ENCODE measurements around the gene MAPK8IP3. TPM values are rescaled to one million over a fixed set of nuclear protein-coding genes. Genes with fewer than 3 reads are reported as not detected.
A peak's percentile ranks its signal among the peaks of the same experiment; 100 is the strongest.

The MAPK8IP3 gene
- total RNA-seq, 2 experiments from 2014 or later: 290 to 297 TPM

DNA sequence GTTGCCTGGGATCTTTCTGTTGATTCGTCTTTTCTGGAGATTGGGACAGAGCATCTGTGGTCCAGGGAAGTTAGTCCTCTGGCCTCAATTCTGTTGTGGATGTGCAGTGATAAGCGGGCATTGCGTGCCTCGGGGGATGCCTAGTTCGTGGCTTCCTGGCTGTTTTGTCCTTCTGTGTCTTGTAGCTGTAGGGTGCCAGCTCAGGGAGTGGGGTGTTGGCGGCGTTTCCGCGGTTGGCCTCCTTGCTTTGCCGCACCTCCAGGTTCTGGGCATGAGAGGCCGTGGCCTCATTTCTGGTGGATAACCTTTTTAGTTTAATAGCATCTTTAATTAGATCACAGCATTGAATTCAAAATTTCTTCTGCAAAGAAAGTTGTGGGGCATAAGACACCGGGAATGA is 29.3 kb upstream of the MAPK8IP3 start:
- no peak for DNase-seq
- CTCF ChIA-PET: interaction anchor here (3.5 kb wide), 1 partner anchor 31 kb away, joined by 39 read pairs; the partner anchor contains the start of gene MAPK8IP3
- intact Hi-C loops (cut with DNase I, micrococcal nuclease): loop anchor here in 1 of 2 experiments (5.0 kb wide), 1 partner anchor 96 kb away; the partner anchor contains the start of genes EME2, MRPS34 and NME3
- Histone ChIP-seq H3K4me1 (ENCODE audit: insufficient read depth, low read length) (peaks cover 25% of the 10 kb centered on the region), H3K36me3 (ENCODE audit: insufficient read depth, low read length) (peaks cover 36% of the 10 kb centered on the region), H3K27ac (ENCODE audit: low read depth in 1 of 2, low read length in 2 of 2) (no peak overlapping the region), H3K27me3 (ENCODE audit: control insufficient read depth in 1 of 2, insufficient read depth in 2 of 2, low read length in 2 of 2) (no peaks in the 10 kb centered on the region), H3K9me3 (ENCODE audit: control insufficient read depth in 1 of 2, insufficient read depth in 1 of 2, low read length in 2 of 2) (no peaks in the 10 kb centered on the region), H3K4me3 (ENCODE audit: low read length) (no peak overlapping the region)
- peaks cover 31% of the 10 kb centered on the region for H3K4me1 Mint-ChIP-seq (ENCODE audit: low read depth)
- POLR2A ChIA-PET: interaction anchor here (2.0 to 2.6 kb wide), 2 partner anchors 30 to 66 kb away, joined by 15 to 67 read pairs; partner anchors contain the start of genes CRAMP1, IFT140 and MAPK8IP3
- no peaks in the 10 kb centered on the region for H3K9me3 Mint-ChIP-seq
- H3K27me3 Mint-ChIP-seq: no peaks in the 10 kb centered on the region
- H3K4me3 Mint-ChIP-seq: peak overlapping the region; percentile 83
- ATAC-seq (ENCODE audit: poor library complexity): no peak
- H3K27ac Mint-ChIP-seq: peak overlapping the region; percentile 63
- TF ChIP-seq, protein P1, sequence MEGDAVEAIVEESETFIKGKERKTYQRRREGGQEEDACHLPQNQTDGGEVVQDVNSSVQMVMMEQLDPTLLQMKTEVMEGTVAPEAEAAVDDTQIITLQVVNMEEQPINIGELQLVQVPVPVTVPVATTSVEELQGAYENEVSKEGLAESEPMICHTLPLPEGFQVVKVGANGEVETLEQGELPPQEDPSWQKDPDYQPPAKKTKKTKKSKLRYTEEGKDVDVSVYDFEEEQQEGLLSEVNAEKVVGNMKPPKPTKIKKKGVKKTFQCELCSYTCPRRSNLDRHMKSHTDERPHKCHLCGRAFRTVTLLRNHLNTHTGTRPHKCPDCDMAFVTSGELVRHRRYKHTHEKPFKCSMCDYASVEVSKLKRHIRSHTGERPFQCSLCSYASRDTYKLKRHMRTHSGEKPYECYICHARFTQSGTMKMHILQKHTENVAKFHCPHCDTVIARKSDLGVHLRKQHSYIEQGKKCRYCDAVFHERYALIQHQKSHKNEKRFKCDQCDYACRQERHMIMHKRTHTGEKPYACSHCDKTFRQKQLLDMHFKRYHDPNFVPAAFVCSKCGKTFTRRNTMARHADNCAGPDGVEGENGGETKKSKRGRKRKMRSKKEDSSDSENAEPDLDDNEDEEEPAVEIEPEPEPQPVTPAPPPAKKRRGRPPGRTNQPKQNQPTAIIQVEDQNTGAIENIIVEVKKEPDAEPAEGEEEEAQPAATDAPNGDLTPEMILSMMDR (IDR thresholded peaks at IDR 0.05): no peak
- H3K36me3 Mint-ChIP-seq (ENCODE audit: low read depth): peaks cover 38% of the 10 kb centered on the region

DNA sequence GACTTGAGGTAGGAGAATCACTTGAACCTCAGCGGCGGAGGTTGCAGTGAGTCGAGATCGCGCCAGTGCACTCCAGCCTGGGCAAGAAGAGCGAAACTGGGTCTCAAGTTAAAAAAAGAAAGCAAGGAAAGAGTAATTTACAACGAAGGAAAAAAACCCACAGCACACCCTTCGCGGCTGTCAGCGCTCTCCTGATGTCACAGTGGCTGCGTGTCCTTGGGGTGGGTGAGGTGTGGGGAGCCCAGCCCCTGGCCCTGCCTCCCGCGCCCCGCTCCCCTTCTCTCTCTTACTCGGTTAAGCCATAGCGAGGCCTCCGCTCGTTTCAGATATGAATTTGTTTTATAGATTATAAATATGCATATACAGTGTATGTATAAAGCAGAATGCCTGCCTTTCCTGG is 28.7 kb upstream of the MAPK8IP3 start:
- H3K4me1 Mint-ChIP-seq (ENCODE audit: low read depth): peaks cover 31% of the 10 kb centered on the region
- no peak overlapping the region for H3K27ac ChIP-seq (ENCODE audit: low read depth in 1 of 2, low read length in 2 of 2)
- ATAC-seq (ENCODE audit: poor library complexity) (no peak), DNase-seq (peak in 4 of 14 experiments; percentile 5 to 45 (median 23))
- peaks cover 25% of the 10 kb centered on the region for H3K4me1 ChIP-seq (ENCODE audit: insufficient read depth, low read length)
- peaks cover 32% of the 10 kb centered on the region for H3K36me3 Mint-ChIP-seq (ENCODE audit: low read depth)
- TF ChIP-seq, protein P1 (IDR thresholded peaks at IDR 0.05): no peak
- H3K9me3 Mint-ChIP-seq: no peaks in the 10 kb centered on the region
- ChIA-PET POLR2A (interaction anchor here (0.6 to 2.6 kb wide), 14 partner anchors 11 to 288 kb away, joined by 3 to 67 read pairs (median 5); partner anchors contain the start of genes CRAMP1, FAHD1, HAGH and IFT140), CTCF (interaction anchor here (3.5 kb wide), 1 partner anchor 30 kb away, joined by 39 read pairs; the partner anchor contains the start of gene MAPK8IP3)
- no peaks in the 10 kb centered on the region for H3K27me3 ChIP-seq (ENCODE audit: control insufficient read depth in 1 of 2, insufficient read depth in 2 of 2, low read length in 2 of 2)
- intact Hi-C loops (cut with DNase I, micrococcal nuclease): loop anchor here in 1 of 2 experiments (5.0 kb wide), 1 partner anchor 95 kb away; the partner anchor contains the start of genes EME2, MRPS34 and NME3
- H3K36me3 ChIP-seq (ENCODE audit: insufficient read depth, low read length): peaks cover 29% of the 10 kb centered on the region
- no peaks in the 10 kb centered on the region for H3K27me3 Mint-ChIP-seq
- H3K9me3 ChIP-seq (ENCODE audit: control insufficient read depth in 1 of 2, insufficient read depth in 1 of 2, low read length in 2 of 2): no peaks in the 10 kb centered on the region
- peak overlapping the region; percentile 34 for H3K4me3 ChIP-seq (ENCODE audit: low read length)
- peak overlapping the region; percentile 63 for H3K27ac Mint-ChIP-seq
- H3K4me3 Mint-ChIP-seq: peak overlapping the region; percentile 83

DNA sequence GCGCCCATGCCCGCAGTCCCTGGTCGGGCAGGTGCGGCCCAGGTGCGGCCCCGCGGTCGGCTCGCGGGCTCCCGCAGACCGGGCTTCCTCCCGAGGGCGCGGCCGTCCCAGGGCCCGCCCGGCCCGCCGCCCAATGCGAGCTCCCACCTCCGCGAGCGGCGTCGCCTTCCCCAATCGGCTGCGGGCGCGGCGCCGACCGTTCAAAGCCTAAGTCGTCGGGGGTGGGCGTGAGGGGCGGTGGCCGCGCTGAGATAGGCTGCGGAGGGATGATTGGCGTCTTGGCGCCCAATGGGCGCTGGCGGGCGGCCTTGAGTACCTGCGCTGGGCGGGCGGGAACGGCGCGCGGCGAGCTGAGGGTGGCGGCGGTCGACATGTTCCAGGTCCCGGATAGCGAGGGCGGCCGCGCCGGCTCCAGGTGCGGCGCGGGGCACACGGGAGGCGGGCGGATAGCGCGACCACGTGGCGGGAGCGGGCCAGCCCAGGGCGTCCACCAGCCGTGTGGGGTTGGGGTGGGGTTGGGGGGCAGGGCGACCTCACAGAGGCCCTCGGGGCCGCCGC is 28.0 kb upstream of the MAPK8IP3 start, which contains the start of gene JPT2:
Gene JPT2 (plus strand): TSS at position 338 of the 558 bp plus-strand sequence. CDS start 34 bp downstream, at position 372.
- Histone ChIP-seq H3K27ac (ENCODE audit: low read depth in 1 of 2, low read length in 2 of 2) (peak within 1 kb of the TSS in 1 of 2 donors; percentile 61), H3K27me3 (ENCODE audit: control insufficient read depth in 1 of 2, insufficient read depth in 2 of 2, low read length in 2 of 2) (no peaks in the 10 kb centered on the region), H3K36me3 (ENCODE audit: insufficient read depth, low read length) (peaks cover 24% of the 10 kb centered on the region), H3K9me3 (ENCODE audit: control insufficient read depth in 1 of 2, insufficient read depth in 1 of 2, low read length in 2 of 2) (no peaks in the 10 kb centered on the region), H3K4me1 (ENCODE audit: insufficient read depth, low read length) (peaks cover 25% of the 10 kb centered on the region), H3K4me3 (ENCODE audit: low read length) (peak within 1 kb of the TSS; percentile 66)
- H3K27me3 Mint-ChIP-seq: no peaks in the 10 kb centered on the region
- CTCF ChIA-PET: interaction anchor here (0.8 to 3.5 kb wide), 3 partner anchors 13 to 46 kb away, joined by 3 to 39 read pairs (median 4); partner anchors contain the start of gene MAPK8IP3
- intact Hi-C loops (cut with DNase I, micrococcal nuclease): loop anchor here (1.0 to 5.0 kb wide), 6 partner anchors 27 to 265 kb away; partner anchors contain the start of genes CRAMP1 (in 2 of the 2), IFT140 (in 2 of the 2), EME2 (in 1 of the 2) and MRPS34 (in 1 of the 2)
- DNase-seq (peak; percentile 90 to 98 (median 95)), ATAC-seq (ENCODE audit: poor library complexity) (peak; percentile 97)
- peaks cover 25% of the 10 kb centered on the region for H3K36me3 Mint-ChIP-seq (ENCODE audit: low read depth)
- H3K27ac Mint-ChIP-seq: peak within 1 kb of the TSS; percentile 71
- H3K9me3 Mint-ChIP-seq: no peaks in the 10 kb centered on the region
- peaks cover 31% of the 10 kb centered on the region for H3K4me1 Mint-ChIP-seq (ENCODE audit: low read depth)
- TF ChIP-seq, protein P1 (IDR thresholded peaks at IDR 0.05): no peak
- peak within 1 kb of the TSS; percentile 93 for H3K4me3 Mint-ChIP-seq
- POLR2A ChIA-PET: interaction anchor here (0.5 to 2.6 kb wide), 18 partner anchors 12 to 1327 kb away, joined by 3 to 67 read pairs (median 4); partner anchors contain the start of genes CRAMP1, FAHD1, HAGH and IFT140
